PC-3 (cell line): ENCODE measurements around the gene RAPGEF4.

ENCODE experiments used
- CTCF ChIP-seq: fragments of 300-600 bp; sonication (generic); conservative IDR thresholded peaks from 2 replicates; pipeline ENCODE4 v1.5.1; 2017; ENCODE audit warnings: antibody characterized with exemption, low read depth, mild to moderate bottlenecking, low read length
- EZH2phosphoT487 ChIP-seq: fragments of 300-600 bp; sonication (generic); IDR thresholded peaks from 2 replicates; pipeline ENCODE4 v1.6.1; 2018; ENCODE audit warnings: mild to moderate bottlenecking, antibody characterized with exemption, low read length, borderline replicate concordance

GRCh38 chr2:172953411-172953810 lies 217.8 kb downstream of the RAPGEF4 start:
- TF ChIP-seq CTCF (no peak), EZH2phosphoT487 (no peak)
